ENCODE measurements around the gene CCDC178.

DNA sequence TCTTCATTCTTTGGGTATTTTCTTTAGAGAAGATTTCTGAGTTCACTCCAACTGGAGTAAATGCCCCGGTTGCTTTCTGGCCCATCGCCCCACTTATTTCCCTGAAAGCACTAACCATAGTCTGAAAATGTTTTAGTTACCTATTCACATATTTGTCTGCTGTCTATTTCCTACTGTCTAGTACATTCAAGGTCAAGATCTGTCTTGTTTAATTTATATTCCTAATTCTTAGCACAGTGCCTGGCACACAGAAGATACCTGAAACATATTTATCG lies 533.3 kb downstream of the CCDC178 start:
- TF ChIP-seq CTCF (IDR thresholded peaks at IDR 0.05; ENCODE audit: poor library complexity), result no peak
- TF ChIP-seq EZH2phosphoT487 (IDR thresholded peaks at IDR 0.05; ENCODE audit: low read depth, severe bottlenecking, unreplicated experiment), result no peak
